NCI-H774 (cell line): ENCODE measurements around the gene BAMBI.
"Not testable (repeated sequence)": the region's sequence is repeated elsewhere in the genome, so short reads cannot be mapped to it uniquely, and the experiment has no call there.

Experiments
- DNase-seq: peaks from one replicate; lab custom pipeline; 2025; lab: John Stamatoyannopoulos, UW

The BAMBI gene

GRCh38 chr10:28676968-28677887 is at the start of gene BAMBI:
BAMBI (plus strand) TSS chr10:28677521; CDS start chr10:28677898, 377 bp downstream.
- DNase-seq, result peak; percentile 93

GRCh38 chr10:28628184-28628893 is 49.0 kb upstream of the BAMBI start:
- peak; percentile 46 for DNase-seq

GRCh38 chr10:28631896-28632583 is 45.3 kb upstream of the BAMBI start:
- DNase-seq, result no peak

- no peak for DNase-seq
These were observed 44.8 kb upstream of the BAMBI start for GRCh38 chr10:28632584-28632945.

- no peak for DNase-seq
These were observed 43.6 kb upstream of the BAMBI start for GRCh38 chr10:28633750-28634149.

- DNase-seq, result no peak
These were observed 40.0 kb upstream of the BAMBI start for GRCh38 chr10:28637346-28637745.

- no peak for DNase-seq
These were observed 38.9 kb upstream of the BAMBI start for GRCh38 chr10:28638392-28638791.

GRCh38 chr10:28640551-28640950 is 36.8 kb upstream of the BAMBI start:
- no peak for DNase-seq

GRCh38 chr10:28644647-28645046 is 32.7 kb upstream of the BAMBI start:
- no peak for DNase-seq

GRCh38 chr10:28652106-28652505 is 25.2 kb upstream of the BAMBI start:
- DNase-seq, result no peak

GRCh38 chr10:28652703-28653102 is 24.6 kb upstream of the BAMBI start:
- no peak for DNase-seq

GRCh38 chr10:28658824-28659223 is 18.5 kb upstream of the BAMBI start:
- not testable (repeated sequence) for DNase-seq

- no peak for DNase-seq
These were observed 16.3 kb upstream of the BAMBI start for GRCh38 chr10:28661035-28661434.

GRCh38 chr10:28663576-28664368 is 13.5 kb upstream of the BAMBI start:
- peak; percentile 68 for DNase-seq

GRCh38 chr10:28664369-28664740 is 13.0 kb upstream of the BAMBI start:
- DNase-seq, result no peak

GRCh38 chr10:28666751-28667467 is 10.4 kb upstream of the BAMBI start:
- DNase-seq, result no peak

- DNase-seq, result peak; percentile 63
These were observed 8.7 kb upstream of the BAMBI start for GRCh38 chr10:28668363-28669226.

GRCh38 chr10:28669227-28670173 is 7.8 kb upstream of the BAMBI start:
- no peak for DNase-seq

- no peak for DNase-seq
These were observed 2.5 kb upstream of the BAMBI start for GRCh38 chr10:28674782-28675181.
